GM19035 (cell line): Measurements from ENCODE around the gene KCNT1.

Experiments
- ATAC-seq: cut with Tn5 transposase; IDR thresholded peaks from one replicate; pipeline ENCODE4 v1.9.1; 2021; ENCODE audit not compliant: unreplicated experiment

KCNT1 gene

GRCh38 chr9:135840539-135840938 lies 138.6 kb downstream of the KCNT1 start:
- no peak for ATAC-seq
